ENCODE data around the gene FN3KRP.

- no peak for TF ChIP-seq ZNF8 (CRISPR knock-in tag; IDR thresholded peaks at IDR 0.05)
- TF ChIP-seq RARB (CRISPR knock-in tag; IDR thresholded peaks at IDR 0.05): no peak
- TF ChIP-seq CREB5 (CRISPR knock-in tag; IDR thresholded peaks at IDR 0.05; ENCODE audit: low read depth): no peak
- no peak for TF ChIP-seq ZFP30 (CRISPR knock-in tag; IDR thresholded peaks at IDR 0.05)
- no peak for TF ChIP-seq ZNF70 (CRISPR knock-in tag; IDR thresholded peaks at IDR 0.05)
- no peak for TF ChIP-seq PATZ1 (CRISPR knock-in tag; IDR thresholded peaks at IDR 0.05; ENCODE audit: borderline replicate concordance)
Observed at GRCh38 chr17:82691714-82692113, 24.8 kb upstream of the FN3KRP start.

Measured in SK-N-SH treated with all-trans-retinoic acid at 6 μM for 48 hours (cell line).